ENCODE data around the gene IFI27L1. TPM values are rescaled to one million over a fixed set of nuclear protein-coding genes. Genes with fewer than 3 reads are reported as not detected.

Gene IFI27L1
- total and polyA plus RNA-seq, 4 donors = 14.6 to 41.5 (median 19.9) TPM

DNA sequence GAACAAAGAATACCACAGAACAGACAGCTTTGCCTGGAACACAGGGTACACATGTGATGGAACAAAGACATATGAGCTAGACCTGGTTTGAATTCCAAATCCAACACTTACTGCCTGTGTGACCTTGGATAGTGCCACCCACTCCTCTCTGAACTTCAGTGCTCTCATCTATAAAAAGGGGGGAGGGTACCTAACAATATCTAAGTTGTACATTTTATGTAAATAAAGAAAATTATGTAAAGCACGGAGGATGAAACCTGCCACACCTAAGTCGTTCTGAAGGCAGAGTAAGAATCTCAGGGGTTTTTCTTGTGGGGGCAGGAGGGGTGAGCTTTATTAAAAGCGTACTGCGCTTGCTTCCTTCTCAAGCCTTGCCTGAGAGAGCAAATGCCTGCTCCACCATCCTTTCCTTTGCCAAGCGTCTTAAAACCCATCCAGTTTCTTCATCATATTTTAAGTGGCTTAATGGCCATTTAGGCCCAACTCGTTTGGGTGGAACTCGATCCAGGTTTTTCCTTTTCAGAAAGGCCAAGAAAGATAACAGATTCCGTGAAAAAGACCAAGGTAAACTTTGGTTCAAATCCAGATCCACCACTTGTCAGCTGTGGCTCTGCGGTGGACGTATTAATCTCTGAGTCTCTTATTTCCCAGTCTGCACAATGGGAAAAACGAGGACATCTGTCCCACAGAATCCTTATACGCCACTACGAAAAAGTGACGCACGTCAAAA is 1.1 kb upstream of the IFI27L1 start:
- WGBS, 2 donors = 4 to 5% methylated on average over 15 of the region's 15 CpGs
- peak overlapping the region; percentile 89 to 93 for H3K9ac ChIP-seq (ENCODE audit: insufficient read depth in 1 of 2, low read length in 2 of 2)
- peaks cover 6 to 40% (median 25%) of the 10 kb centered on the region in 5 donors for H3K4me1 ChIP-seq (ENCODE audit: control insufficient read depth in 5 of 5, insufficient read depth in 5 of 5, low read length in 5 of 5)
- peak in 2 of 3 donors; percentile 58 to 68 for DNase-seq
- peak overlapping the region; percentile 93 for H3K4me3 ChIP-seq
- peaks cover 6 to 20% (median 16%) of the 10 kb centered on the region in 4 donors for H3K36me3 ChIP-seq (ENCODE audit: control insufficient read depth in 4 of 4, insufficient read depth in 4 of 4, low read length in 4 of 4)
- TF ChIP-seq, protein P1, sequence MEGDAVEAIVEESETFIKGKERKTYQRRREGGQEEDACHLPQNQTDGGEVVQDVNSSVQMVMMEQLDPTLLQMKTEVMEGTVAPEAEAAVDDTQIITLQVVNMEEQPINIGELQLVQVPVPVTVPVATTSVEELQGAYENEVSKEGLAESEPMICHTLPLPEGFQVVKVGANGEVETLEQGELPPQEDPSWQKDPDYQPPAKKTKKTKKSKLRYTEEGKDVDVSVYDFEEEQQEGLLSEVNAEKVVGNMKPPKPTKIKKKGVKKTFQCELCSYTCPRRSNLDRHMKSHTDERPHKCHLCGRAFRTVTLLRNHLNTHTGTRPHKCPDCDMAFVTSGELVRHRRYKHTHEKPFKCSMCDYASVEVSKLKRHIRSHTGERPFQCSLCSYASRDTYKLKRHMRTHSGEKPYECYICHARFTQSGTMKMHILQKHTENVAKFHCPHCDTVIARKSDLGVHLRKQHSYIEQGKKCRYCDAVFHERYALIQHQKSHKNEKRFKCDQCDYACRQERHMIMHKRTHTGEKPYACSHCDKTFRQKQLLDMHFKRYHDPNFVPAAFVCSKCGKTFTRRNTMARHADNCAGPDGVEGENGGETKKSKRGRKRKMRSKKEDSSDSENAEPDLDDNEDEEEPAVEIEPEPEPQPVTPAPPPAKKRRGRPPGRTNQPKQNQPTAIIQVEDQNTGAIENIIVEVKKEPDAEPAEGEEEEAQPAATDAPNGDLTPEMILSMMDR (IDR thresholded peaks at IDR 0.05; ENCODE audit: control extremely low read depth, extremely low read depth) = no peak
- ATAC-seq (ENCODE audit: insufficient read depth, low FRiP score) = no peak
- H3K27ac ChIP-seq (ENCODE audit: low read depth in 1 of 2, low read length in 1 of 2) = peak overlapping the region; percentile 85 to 97
- H3K9me3 ChIP-seq (ENCODE audit: control insufficient read depth in 4 of 4, insufficient read depth in 3 of 4, low read length in 3 of 4) = peaks cover 0 to 2% (median under 1%) of the 10 kb centered on the region in 4 donors
- H3K27me3 ChIP-seq (ENCODE audit: control insufficient read depth in 3 of 3, insufficient read depth in 3 of 3, low read length in 2 of 3) = no peaks in the 10 kb centered on the region

DNA sequence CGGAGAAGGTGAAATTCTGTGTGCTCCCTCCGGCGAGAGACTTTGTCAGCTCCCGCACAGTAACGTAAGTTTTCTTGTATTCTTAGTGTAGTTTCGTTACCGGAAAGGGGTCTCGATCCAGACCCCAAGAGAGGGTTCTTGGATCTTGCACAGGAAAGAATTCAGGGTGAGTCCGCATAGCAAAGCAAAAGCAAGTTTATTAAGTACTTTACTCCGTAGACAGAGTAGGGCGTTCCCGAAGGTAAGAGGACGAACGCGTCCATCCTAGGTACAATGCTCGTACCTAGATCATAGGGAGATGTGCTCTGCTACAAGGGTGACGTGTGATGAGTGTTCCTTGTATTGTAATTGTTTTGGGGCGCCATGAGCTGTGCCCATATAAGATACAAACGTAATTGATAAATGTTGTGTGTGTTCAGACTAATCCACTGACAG is 293 bp downstream of the IFI27L1 start:
- DNase-seq = no peak
- no peaks in the 10 kb centered on the region for H3K27me3 ChIP-seq (ENCODE audit: control insufficient read depth in 3 of 3, insufficient read depth in 3 of 3, low read length in 2 of 3)
- H3K9me3 ChIP-seq (ENCODE audit: control insufficient read depth in 4 of 4, insufficient read depth in 3 of 4, low read length in 3 of 4) = peaks cover 0 to 2% (median 0%) of the 10 kb centered on the region in 4 donors
- H3K9ac ChIP-seq (ENCODE audit: insufficient read depth in 1 of 2, low read length in 2 of 2) = peak overlapping the region; percentile 84 to 88
- peak overlapping the region; percentile 85 to 97 for H3K27ac ChIP-seq (ENCODE audit: low read depth in 1 of 2, low read length in 1 of 2)
- peak overlapping the region; percentile 93 for H3K4me3 ChIP-seq
- WGBS, 2 donors = 1% methylated on average over 19 of the region's 19 CpGs
- peaks cover 6 to 40% (median 24%) of the 10 kb centered on the region in 5 donors for H3K4me1 ChIP-seq (ENCODE audit: control insufficient read depth in 5 of 5, insufficient read depth in 5 of 5, low read length in 5 of 5)
- TF ChIP-seq, protein P1 (IDR thresholded peaks at IDR 0.05; ENCODE audit: control extremely low read depth, extremely low read depth) = no peak
- ATAC-seq (ENCODE audit: insufficient read depth, low FRiP score) = peak; percentile 36
- H3K36me3 ChIP-seq (ENCODE audit: control insufficient read depth in 4 of 4, insufficient read depth in 4 of 4, low read length in 4 of 4) = peaks cover 6 to 20% (median 16%) of the 10 kb centered on the region in 4 donors

DNA sequence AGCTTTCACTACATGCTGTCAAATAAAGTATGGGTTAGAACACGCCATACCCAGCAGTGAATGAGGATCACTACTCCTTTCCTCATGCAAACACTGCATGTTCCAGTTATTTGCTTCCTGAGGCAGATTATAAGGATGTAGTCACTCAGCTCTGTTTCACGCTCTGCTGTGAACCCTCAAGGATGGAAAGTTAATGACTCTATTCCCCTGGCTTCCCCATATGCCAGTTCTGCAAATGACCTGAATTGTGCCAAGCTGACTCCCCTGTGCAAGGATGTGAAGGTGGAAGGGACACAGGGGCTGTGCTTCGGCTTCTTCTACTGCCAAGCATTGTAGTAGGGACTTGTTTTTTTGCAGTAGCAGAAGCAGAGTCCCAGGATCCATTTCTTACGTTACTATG is 6.8 kb downstream of the IFI27L1 start:
- Histone ChIP-seq H3K4me3 (no peak overlapping the region), H3K27me3 (ENCODE audit: control insufficient read depth in 3 of 3, insufficient read depth in 3 of 3, low read length in 2 of 3) (no peaks in the 10 kb centered on the region), H3K4me1 (ENCODE audit: control insufficient read depth in 5 of 5, insufficient read depth in 5 of 5, low read length in 5 of 5) (no peaks in the 10 kb centered on the region), H3K36me3 (ENCODE audit: control insufficient read depth in 4 of 4, insufficient read depth in 4 of 4, low read length in 4 of 4) (no peaks in the 10 kb centered on the region), H3K9ac (ENCODE audit: insufficient read depth in 1 of 2, low read length in 2 of 2) (no peak overlapping the region), H3K27ac (ENCODE audit: low read depth in 1 of 2, low read length in 1 of 2) (no peak overlapping the region), H3K9me3 (ENCODE audit: control insufficient read depth in 4 of 4, insufficient read depth in 3 of 4, low read length in 3 of 4) (no peaks in the 10 kb centered on the region)
- TF ChIP-seq, protein P1 (IDR thresholded peaks at IDR 0.05; ENCODE audit: control extremely low read depth, extremely low read depth) = no peak
- ATAC-seq (ENCODE audit: insufficient read depth, low FRiP score) = no peak
- DNase-seq = no peak
- 69 to 97% methylated on average over 4 of the region's 4 CpGs for WGBS, 2 donors
